HG03060 (cell line): Measurements from ENCODE around the gene LIN9.
"Not testable (repeated sequence)": the region's sequence is repeated elsewhere in the genome, so short reads cannot be mapped to it uniquely, and the experiment has no call there.

Source experiments
- ATAC-seq: cut with Tn5 transposase; IDR thresholded peaks from one replicate; pipeline ENCODE4 v1.9.1; 2021; ENCODE audit warnings: low read depth, moderate number of reproducible peaks; ENCODE audit not compliant: unreplicated experiment

Gene LIN9

DNA sequence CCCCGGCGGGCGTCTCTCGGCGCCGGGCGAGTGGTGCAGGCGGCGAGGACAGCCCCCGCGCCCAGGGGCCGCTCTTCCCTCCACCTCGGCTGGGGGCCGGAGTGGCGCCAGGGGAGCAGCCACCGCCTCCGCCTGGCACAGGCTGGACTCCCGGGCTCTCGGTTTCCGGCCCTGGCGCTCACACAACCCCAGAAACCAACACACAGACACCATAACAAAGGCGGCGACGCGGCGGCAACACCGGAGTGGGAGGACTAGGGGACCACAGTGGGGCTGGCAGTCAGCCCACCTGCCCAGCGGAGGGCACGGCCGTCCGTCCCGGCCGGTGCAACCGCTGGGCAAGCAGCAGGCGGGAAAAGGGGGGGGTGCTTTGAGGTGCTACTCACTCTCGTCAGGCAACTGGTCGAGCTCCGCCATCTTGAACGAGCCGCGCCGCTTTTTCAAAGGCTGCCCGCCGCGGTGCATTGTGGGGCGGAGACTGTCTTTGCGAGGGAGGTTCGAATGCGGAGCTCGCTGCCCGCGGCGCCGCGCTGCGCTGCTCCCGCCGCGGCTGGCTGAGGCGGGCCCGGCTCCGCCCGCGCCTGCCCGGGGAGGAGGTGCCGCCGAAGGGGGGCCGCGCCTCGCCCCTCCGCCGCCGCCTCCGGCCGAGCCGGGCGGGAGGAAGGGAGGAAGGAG lies at the start of gene LIN9:
Gene LIN9, minus strand, starts transcription at position 442 of the 675 bp plus-strand sequence. Its CDS starts 25 bp downstream, at position 417.
- ATAC-seq = no peak

DNA sequence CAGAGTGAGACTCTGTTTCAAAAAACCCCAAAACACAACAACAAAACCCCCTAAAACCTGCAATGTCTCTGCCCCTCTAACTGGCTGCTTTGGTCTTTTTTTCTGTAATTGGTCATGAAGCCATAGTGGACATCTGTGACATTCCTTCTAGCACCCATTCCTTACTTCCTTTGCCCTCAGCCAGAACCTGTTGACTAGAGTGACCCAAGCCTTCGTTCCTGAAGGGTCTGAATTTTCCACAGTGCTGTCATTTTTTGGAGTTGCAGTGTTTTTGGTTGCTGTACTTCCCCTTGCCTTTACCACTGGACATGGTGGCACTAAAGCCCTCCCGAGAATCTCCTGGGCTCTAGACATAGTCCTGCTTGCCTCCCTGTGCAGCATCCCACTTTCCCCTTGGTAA lies 48.5 kb upstream of the LIN9 start:
- ATAC-seq = no peak

GRCh38 chr1:226355669-226356551 lies 46.9 kb upstream of the LIN9 start:
- peak; percentile 34 for ATAC-seq

DNA sequence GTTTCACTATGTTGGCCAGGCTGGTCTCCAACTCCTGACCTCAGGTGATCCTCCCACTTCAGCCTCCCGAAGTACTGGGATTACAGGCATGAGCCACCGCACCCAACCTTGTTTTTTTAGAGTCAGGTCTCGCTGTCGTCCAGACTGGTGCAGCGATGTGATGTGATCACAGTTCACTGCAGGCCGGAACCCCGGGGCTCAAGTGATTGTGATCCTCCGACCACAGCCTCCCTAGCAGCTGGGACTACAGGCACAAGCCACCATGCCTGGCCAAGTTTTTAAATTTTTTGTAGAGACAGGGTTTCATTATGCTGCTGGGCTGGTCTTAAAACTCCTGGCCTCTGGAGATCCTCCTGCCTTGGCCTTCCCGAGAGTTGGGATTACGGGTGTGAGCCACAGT lies 46.1 kb upstream of the LIN9 start:
- ATAC-seq = no peak

DNA sequence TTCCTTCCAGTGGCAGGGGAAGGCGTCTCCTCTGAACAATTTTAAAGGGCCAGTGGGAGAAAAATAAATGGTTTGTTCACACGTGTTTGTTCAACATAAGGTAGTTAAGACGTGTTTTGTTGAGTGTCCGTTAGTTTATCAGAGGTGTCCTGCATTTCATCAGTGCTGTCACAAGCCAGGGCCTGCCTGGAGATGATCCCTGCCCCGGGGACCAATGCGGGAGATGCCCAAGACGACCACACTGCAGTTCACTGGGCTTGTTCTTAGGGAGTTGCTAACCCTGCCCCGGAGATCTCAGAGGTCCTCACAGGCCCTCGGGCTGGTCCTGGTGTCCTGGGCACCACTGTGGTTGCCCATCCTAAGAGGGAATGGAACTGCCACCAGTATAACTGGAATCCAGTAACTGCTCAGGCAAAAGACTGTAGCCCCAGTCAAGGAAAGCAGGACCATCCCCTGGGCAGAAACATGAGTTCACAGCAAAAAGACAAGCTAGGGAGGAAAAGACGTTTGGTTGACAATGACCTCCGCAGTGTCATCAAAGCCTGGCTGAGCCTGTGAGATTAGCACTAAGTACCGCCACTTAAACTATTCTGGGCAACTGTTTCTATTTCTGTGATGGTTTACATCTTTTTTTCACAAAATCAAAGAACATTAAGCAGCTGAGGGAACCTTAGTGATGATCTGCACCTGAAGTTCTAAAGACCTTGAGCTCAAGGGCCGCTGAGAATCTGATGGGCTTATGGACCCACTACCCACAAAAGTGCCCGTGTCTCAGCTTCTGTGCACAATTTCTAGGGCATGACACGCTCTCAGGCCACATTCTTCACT lies 44.9 kb upstream of the LIN9 start:
- ATAC-seq = no peak

GRCh38 chr1:226351709-226352108 lies 42.7 kb upstream of the LIN9 start:
- ATAC-seq = no peak

GRCh38 chr1:226350519-226350865 lies 41.5 kb upstream of the LIN9 start:
- no peak for ATAC-seq

DNA sequence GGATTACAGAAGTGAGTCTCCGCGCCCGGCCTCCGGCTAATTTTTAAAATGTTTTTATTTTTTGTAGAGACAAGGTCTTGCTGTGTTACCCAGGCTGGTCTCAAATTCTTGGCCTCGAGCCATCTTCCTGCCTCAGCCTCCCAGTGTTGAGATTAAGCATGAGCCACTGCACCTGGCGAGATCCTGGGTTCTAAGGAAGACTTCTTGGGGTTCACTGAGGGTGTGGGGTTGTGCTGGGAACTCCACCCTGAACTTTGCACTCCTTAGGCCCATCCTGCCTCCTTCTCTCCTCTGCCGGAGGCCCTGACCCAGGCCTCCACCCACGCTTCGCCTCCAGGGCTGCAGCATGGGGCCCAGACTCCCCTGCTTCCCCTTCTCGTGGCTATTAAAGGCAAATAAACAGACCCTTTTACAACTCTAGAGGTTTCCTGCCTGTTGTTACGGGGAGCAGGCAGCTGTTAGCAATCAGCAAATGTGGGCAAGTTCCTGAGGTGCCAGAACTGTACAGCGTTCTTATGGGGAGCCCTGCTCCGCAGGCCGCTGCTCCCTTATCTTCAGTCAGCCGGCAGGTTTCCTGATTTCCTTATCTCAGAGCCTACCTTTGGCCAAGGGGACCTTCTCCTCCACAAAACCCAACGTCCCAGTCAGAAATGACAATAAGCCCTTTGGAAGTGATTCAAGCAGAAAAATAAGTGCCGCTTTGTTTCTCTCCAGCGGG lies 41.0 kb upstream of the LIN9 start:
- no peak for ATAC-seq

- ATAC-seq = no peak
Observed at GRCh38 chr1:226349081-226349480, 40.1 kb upstream of the LIN9 start.

DNA sequence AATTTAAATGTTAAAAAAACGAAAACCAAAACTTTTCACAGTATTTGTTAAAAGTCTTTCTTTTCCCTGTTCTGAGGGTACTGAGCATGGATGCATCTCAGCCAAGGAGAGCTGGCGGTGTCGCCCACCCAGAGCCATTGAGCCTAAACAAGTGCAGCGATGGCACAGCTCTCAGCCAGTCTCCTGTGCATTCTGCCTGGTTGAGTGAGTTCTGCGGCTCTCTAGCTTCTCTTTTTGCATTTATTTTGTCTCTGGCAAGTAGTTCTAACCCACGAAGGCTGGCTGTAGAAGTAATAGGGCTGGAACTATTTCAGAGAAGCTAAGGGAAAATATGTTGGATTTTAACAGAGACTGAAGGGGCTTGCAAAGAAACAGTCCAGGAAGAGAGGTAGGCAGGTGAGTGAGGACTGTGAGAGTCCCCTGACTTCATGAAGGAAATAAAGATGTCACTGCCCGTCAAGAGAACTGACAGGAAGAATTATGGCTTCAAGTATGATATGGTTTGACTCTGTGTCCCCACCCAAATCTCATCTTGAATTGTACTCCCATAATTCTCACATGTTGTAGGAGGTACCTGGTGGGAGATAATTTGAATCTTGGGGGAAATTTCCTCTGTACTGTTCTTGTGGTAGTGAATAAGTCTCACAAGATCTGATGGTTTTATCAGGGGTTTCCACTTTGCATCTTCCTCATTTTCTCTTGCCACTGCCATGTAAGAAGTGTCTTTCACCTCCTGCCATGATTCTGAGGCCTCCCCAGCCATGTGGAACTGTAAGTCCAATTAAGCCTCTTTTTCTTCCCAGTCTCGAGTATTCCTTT lies 35.7 kb upstream of the LIN9 start:
- ATAC-seq = no peak

GRCh38 chr1:226342656-226343055 lies 33.7 kb upstream of the LIN9 start:
- ATAC-seq = no peak

- not testable (repeated sequence) for ATAC-seq
Observed at GRCh38 chr1:226340111-226340510, 31.1 kb upstream of the LIN9 start.

GRCh38 chr1:226337276-226337875 lies 28.4 kb upstream of the LIN9 start:
- ATAC-seq = no peak

DNA sequence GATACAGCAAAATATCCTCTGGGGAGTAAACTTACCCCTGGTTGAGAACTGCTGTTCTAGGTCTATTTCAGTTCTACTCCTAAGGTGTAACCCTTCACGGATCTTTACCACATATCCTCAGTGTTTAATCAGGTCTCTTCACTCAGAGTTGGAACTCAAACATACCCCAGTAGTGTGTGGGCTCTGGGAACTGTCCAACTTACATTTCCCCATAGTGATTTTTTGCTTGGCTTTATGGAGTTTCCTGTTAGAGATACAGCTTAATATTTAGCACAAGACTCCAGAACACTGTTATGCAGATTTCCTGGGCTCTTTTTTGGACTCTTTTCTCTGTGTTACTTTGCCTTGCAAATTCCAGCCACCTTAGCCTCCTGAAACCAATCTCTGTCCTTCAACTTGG lies 26.7 kb upstream of the LIN9 start:
- no peak for ATAC-seq

DNA sequence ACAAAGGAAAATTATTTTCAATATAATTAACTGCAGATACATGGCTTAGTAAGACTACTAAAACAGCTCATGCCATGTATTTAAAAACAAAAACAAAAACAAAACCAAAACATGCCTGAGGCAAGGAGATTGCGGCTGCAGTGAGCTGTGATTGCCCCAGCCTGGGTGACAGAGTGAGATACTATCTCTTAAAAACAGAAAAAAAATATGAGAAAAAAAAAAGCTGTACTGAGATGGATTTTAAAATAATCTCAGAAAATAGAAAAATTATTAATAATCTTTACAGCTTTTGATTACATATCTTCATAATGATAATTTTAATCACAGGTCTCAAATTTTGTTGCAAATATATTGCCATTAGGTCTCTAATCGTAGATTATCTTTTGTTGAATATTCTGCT lies 24.0 kb upstream of the LIN9 start:
- ATAC-seq = no peak

DNA sequence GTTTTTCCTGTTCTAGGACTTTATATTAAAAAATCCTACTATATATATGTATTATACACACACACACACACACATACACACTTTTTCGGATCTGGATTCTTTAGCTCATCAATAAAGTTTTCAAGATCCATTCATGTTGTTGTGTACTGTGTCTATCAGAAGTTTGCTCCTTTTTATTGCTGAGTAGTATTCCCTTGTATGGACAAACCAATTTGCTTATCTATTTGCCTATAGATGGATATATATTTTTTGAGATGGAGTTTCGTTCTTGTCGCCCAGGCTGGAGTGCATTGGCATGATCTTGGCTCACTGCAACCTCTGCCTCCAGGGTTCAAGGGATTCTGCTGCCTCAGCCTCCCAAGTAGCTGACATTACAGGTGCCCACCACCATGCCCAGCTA lies 20.3 kb upstream of the LIN9 start:
- no peak for ATAC-seq

GRCh38 chr1:226327761-226328162 lies 18.8 kb upstream of the LIN9 start:
- ATAC-seq = no peak

- no peak for ATAC-seq
Observed at GRCh38 chr1:226325178-226325577, 16.2 kb upstream of the LIN9 start.

DNA sequence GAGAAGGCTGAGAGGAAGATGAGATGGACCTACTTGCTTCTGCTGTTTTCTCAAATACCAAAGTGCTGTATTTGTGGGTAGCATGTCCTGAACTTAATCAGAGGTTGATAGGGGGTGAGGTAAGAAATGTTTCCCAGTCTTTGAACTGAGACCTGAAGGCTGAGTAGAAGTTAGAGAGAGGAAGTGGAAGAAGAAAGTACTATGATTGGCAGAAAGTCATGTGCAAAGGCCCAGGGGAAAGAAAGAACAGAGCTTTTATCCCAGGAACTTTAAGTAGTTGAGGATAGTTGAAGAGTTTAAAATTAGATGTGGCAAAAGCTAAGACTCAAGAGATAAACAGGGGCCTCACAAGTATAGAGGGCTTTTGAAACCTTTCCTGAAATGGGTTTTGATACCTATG lies 15.5 kb upstream of the LIN9 start:
- no peak for ATAC-seq
